Measurements from ENCODE around the gene HPSE.

The HPSE gene

DNA sequence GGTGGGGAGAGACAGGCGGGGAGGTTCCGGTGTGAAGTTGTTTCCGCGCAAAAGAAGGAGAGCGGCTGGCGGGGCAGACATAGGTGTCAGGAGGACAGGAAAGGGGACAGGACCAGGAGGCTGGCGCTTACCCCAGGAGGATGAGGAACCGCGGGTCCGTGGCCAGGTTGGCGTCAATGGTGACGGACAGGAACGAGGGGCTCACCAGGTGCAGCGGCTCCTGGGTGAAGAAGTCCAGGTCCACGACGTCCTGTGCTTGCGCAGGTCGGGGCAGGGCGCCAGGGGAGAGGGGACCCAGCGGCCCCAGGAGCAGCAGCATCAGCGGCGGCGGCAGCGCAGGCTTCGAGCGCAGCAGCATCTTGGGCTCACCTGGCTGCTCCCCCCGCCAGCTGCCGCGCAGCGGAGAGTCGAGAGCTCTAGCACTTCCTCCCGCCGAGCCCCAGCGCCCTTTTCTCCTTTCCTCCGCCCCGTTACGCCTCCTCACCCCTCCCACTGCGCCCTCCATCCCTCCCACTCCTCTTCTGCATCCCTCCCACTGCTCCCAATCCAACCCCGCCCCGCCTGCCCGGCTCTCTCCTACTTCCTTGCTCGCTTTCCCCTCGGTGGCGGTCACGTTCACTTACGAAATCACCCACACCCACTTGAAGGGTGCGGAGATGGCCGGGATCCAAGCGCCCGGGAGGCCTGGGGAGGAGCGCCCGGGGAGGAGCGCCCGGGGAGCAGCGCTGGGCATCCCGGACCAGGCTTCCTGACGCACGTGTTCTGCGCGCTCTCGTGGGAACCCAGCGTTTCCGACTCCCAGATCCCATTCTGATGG, at the start of gene HPSE:
HPSE (minus strand) TSS at position 424 of the 817 bp plus-strand sequence; CDS start at position 358, 66 bp downstream.
- peak; percentile 58 for DNase-seq (ENCODE audit: low spot score)

DNA sequence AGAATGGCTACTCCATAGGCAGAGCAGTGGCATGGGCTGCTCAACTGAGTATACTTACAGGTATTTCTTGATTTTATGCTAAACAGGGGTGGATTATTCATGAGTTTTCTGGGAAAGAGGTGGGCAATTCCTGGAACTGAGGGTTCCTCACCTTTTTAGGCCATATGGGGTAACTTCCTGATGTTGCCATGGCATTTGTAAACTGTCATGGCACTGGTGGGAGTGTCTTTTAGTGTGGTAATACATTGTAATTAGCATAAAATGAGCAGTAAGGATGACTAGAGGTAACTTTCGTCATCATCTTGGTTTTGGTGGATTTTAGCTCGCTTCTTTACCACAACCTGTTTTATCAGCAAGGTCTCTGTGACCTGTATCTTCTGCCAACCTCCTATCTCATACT, 48.2 kb upstream of the HPSE start:
- DNase-seq (ENCODE audit: low spot score): no peak

DNA sequence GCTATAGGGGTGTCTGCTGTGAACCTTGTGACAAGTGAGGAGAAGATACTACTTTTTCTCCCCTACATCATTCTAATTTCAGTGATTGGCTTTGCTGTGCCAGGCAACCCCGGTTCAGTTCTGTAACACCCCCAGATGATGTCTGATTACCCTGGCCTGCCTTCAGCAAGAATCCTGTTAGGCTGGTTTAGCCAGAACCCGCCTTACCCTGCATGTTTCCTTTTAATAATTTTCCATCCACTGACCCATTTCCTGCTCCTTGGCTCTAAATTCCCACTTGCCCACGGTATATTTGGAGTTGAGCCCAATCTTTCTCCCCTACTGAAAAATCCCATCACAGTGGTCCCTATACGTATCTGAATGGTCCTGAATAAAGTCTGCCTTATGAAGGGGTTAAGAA, 46.5 kb upstream of the HPSE start:
- DNase-seq (ENCODE audit: low spot score): no peak

DNA sequence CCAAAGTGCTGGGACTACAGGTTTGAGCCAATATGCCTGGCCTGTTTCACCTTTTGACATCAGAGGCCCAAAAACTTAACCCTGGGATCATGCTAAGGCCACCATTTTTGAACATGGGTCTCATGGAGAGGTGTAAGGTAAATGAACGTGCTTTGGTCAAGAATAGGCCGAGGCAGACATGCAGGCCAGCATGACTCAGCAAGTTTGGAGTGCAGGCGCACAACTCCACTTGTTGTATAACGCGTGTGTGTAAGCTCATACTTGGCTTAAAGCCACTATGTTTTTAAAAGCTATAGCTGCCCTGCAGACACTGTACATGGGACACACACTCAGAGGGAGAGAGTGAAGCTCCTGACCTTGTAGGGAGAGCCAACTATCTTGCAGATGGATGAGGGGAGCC, 43.8 kb upstream of the HPSE start:
- DNase-seq (ENCODE audit: low spot score): no peak

DNA sequence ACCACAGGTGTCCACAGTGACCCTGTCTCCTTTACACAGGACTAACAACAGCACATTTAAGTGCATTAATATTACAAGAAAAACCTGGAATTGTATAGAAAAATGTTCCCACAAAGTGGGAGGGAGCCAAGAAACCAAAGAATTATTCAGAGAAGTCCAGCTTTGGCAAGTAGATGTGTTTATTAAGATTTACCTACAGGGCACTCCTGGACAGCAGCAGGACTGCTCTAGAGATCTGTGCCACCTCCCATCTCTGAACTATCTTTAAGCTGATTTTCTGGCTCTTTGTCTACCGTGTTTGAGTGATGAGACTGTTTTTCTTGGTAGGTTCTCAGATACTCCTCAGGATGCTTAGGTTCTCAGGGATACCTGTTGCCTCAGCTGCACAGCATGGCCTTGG, 38.3 kb upstream of the HPSE start:
- no peak for DNase-seq (ENCODE audit: low spot score)

DNA sequence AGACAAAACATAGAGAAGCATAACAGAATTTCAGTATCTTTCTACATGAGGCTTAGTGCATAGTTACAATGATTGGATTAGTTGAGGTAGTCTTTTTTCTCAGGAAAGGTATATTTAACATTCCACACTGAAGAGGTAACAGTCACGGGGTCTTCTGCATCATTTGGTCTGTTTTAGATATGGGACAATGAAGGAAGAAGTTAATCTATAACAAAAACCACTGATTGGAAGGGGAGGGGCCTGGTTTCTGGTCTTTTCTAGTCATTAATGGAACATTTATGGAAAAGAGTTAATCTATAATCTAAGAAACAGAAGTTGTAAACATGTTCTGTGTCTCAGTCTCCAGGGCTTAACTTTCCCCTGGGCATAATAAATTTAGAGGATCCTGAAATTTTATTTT, 37.3 kb upstream of the HPSE start:
- DNase-seq (ENCODE audit: low spot score): no peak

DNA sequence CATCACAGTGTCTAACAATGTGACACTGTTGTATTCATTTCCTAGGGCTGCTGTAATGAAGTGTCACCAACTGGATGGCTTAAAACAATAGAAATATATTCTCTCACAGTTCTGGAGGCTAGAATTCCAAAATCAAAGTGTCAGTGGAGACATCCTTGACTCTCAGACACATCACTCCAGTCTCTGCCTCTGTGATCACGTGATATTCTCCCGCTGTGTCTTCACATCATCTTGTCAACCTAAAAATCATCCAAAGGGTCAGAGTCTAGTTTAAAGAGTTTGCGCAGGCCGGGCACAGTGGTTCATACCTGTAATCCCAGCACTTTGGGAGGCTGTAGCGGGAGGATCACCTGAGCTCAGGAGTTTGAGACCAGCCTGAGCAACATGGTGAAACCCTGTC, 36.6 kb upstream of the HPSE start:
- DNase-seq (ENCODE audit: low spot score): no peak

DNA sequence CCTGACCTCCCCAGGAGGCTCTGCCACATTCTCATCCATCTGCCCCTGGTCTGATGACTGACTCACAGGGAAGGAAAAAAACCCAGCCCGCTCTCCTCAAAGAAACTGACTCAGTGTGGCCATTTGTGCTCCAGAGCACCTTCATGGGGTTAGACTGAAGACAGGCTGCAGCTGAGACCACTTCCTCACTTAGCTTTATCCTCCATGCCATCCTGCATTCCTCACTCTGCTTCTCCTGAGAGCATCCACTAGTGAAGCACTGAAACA, 35.9 kb upstream of the HPSE start:
- no peak for DNase-seq (ENCODE audit: low spot score)

DNA sequence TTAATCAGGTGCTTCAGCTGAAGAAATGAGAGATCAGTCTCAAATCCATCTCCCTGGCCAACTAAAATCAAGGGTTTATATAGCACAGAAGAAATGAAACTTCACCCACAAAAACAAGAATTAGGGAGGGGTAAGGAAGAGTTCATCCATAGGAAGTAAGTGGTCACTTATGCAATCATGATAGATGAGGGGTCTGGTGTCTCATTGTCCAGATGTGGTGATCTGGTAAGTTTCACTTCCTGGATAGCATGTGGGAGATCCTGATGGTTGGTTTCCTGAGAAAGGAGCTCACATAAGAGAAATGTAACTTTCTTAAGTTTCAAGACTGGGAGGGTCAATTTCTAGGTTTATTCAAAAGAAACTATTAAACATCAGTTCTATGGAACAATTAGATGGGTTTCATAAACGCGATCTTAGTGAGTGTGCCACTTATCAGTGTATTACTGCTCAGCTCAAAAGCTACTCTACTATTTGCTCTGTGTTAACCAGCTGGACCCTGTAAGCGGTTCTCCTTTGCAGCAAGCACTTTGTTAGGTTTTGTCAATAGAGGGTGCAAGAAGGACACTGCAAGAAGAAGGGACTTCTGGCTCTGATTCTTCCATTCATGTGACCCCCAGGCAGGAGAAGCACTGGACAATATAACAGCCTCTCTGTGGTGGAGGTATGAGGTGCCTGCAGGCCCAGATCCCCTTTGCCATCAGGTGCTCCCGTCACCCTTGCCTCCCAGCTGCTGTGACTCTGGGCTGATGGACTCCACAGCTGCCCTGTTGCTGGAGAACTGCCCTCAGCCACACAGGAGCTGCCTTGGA, 35.4 kb upstream of the HPSE start:
- no peak for DNase-seq (ENCODE audit: low spot score)

DNA sequence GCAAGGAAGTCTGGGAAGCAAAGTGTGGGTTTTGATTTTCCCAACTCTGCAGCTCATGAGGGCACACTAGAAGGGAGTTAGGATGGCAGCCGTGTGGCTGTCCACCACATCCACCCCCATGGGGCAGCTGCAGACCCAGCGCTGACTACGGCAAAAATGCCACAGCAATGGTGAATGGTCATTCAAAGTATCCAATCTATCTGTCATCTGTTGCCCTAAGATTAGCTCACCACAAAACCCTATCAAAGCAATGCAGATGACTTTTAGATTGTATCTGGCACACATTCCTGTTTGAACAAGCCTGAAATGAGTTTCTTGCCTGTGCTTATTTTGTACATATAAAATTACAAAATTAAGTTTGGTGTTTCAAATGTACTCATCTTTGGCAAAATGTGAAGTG, 29.7 kb upstream of the HPSE start:
- DNase-seq (ENCODE audit: low spot score): no peak

DNA sequence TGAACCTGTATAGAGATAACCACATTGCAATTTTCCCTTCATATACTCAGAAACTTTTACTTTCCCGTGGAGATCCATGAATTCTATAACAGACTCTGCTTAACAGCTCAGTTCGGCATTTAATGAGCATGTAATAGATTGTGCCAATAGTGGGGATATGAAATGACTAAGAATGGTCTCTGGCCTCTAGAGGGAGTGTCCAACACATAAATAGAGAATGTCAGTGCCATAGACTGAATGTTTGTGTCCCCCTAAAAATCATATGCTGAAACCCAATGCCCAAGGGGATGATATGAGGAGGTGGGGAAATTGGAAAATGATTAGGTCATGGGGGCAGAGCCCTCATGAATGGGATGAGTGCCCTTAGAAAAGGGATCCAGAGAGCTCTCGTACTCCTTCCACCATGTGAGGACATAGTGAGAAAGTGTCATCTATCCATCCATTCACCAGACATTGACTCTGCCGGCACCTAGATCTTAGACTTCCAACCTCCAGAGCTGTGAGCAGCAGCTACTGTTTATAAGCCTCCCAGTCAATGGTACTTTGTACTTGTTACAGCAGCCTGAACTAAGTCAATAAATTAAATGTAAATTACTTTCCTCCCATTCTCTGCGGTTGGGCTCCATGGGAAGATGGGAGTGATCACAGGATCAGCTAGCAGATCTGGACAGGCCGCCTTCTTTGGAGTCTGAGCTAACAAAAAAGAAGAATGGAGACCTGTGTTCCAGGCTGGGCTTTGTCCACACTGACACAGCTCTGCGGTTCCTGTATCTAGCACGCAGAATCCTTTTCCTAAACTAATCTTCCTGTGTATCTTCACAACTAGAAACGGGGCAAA, 28.1 kb upstream of the HPSE start:
- DNase-seq (ENCODE audit: low spot score): no peak

DNA sequence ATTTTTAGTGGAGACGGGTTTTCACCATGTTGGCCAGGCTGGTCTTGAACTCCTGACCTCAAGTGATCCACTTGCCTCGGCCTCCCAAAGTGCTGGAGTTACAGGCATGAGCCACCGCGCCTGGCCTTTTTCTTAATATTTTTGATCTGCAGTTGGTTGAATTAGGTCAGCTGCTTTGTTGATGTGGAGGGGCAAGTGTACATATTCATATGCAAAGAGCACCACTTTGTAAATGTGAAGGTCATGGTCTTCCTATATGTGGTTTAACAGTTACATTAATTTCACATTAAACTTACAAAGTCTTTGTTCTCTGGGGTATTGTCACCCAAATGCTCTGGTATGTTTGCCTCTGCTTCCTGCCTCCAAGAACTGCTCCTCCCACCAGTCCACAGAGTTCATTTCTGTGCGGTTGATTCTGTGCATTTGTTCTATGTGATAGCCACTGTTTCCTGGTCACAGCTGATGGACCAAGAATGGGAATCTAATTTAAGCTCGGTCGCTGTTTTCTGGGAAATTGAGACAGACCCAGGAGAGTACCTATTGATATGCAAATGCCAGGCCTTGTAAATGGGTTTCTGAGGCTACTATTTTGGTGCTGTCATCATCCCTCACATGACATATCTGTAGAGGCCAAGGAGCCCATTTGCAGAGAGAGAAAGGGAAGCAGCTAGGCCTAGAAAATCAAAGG, 26.9 kb upstream of the HPSE start:
- DNase-seq (ENCODE audit: low spot score): no peak

DNA sequence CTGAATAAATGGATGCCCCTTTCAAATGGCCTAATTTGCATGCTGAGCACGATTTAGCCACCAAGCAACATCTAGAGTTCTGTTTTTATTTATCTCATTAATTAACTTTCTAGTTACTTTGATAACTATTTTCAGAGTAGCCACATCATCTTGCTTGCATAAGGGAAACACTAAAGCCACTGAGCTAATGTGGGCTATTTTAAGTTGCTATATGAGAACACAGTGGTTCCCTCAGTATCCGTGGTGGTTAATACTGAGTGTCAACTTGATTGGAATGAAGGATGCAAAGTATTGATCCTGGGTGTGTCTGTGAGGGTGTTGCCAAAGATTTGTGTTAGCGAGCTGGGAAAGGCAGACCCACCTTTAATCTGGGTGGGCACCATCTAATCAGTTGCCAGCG, 25.4 kb upstream of the HPSE start:
- no peak for DNase-seq (ENCODE audit: low spot score)

DNA sequence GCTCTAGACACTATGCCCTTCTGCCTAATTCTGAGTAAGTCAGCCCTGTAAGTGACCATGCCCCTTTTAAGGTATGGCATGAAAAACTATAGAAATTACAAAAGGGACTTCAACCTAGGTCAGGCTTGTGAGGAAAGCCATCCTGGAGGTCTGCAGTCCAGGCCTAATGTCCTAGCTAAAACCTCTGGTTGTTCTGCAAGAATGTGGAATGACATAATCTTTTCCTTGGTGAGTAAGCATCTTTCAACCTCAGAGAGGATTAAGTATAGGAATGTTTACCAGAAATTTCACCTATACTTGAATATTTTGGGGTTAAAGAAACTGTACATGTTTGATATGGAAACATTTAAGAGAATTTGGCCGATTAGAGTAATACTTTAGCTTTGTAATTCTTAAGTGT, 23.8 kb upstream of the HPSE start:
- no peak for DNase-seq (ENCODE audit: low spot score)

DNA sequence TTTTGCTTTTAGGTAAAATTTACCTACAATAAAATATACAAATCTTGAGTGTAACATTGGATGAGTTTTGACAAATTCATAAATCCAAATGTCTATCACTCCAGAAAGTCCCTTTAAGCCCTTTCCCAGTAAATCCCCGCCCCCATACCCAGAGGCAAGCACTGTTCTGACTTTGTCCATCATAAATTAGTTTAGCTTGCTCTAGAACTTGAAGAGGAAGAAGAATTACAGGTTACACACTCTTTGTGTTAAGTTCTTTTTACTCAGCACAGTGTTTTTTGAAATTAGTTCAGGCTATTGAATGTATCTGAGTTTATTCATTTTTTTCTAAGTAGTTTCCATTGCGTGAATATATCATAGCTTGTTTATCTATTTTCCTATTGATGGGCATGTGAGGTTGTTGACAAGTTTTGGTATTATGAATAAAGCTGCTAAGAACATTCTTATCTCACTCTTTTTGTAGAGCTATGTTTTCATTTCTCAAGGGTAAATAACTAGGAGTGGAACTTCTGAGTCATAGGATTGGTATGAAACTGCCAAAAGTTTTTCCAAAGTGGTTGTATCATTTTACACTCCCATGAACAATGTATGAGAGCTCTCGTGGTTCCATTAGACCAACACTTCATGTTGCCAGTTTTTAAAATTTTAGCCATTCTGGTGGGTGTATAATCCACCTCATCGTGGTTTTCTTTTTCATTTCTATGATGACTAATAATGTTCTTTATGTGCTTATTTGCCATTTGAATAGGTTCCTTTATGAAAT, 22.4 kb upstream of the HPSE start:
- peak; percentile 85 for DNase-seq (ENCODE audit: low spot score)

DNA sequence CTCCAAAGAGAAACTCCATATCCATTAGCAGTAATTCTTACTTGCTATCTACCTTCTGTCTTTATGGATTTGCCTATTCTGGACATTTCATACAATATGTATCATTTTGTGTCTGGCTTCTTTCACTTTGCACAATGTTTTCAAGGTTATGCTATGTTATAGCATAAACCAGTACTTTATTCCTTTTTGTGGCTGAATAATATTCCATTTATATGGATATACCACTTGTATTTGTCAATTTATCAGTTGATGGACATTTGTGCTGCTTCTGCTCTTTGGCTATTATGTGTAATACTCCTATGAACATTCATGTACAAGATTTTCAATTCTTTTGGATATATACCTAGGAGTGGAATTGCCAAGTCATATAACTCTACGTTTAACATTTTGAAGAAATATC, 18.9 kb upstream of the HPSE start:
- no peak for DNase-seq (ENCODE audit: low spot score)

DNA sequence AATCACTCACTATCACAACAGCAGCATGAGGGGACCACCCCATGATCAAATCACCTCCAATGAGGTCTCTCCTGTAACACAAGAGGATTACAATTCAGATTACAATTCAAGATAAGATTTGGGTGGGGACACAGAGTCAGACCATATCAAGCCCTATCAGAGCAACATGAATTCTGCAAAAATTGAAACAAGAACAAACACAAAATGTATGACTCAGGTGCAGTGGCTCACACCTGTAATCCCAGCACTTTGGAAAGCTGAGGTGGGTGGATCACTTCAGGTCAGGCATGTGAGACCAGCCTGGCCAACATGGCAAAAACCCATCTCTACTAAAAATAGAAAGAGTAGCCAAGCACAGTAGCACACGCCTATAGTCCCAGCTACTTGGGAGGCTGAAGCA, 13.4 kb upstream of the HPSE start:
- no peak for DNase-seq (ENCODE audit: low spot score)

DNA sequence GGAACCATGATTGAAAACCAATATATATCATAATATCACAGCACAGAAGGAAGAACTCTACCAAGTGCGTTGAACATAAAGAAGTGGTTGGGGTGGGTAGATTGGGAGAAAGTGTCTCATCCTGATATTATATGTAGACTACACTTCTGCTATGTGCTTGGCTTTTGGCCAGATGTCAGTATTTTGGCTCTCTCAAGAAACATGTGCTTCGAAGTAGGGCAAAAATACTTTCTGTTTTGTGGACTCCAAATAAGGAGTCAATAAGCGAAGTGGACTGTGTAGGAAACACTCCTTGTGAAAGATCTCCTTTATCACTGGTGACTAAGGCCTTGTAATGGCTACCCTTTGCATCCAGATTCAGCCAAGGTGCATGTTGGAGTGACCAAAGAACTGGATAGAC, 7.8 kb upstream of the HPSE start:
- no peak for DNase-seq (ENCODE audit: low spot score)

DNA sequence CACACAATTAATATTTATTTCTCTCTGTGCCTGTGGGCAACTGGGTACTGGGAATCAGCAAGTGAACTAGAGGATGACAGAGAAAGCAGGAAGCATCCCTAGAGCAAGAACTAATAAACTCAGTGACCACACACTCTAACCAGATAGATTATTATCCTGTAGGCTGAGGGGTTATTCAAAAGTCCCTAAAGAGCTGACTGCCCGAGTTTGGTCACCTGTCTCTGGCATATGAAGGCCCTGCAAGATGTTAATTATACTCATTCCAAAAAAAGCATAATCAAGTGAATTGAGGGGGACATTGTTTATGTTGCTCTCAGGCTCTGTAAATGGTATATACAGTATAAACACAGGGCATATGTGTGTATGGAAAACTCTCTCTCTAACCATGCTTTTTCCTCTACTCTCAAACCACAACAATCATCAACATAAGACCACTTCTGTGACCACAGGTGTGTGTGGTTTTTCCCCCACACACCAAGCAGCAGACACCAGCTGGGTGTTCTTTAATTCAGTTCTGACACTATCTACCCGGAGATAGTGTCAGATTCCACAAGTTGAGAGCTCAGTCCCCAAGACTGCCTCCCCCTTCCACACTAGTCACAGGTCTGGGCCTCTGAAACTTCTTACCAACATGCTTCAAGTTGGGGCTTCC, 6.2 kb upstream of the HPSE start:
- DNase-seq (ENCODE audit: low spot score): peak; percentile 53

DNA sequence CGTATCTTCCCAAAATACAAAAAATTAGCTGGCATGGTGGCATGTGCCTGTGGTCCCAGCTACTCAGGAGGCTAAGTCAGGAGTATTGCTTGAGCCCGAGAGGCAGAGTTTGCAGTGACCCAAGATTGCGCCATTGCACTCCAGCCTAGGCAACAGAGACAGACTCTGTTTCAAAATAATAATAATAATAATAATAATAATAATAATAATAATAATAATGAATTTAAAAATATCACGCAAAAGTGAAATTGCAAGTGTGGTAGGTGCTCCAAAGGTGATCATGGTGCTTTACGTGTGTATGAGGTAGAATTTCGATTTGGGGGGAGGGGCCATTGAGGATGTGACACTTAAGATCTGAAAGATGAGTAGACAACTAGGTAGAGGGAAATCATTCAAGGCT, 4.9 kb upstream of the HPSE start:
- no peak for DNase-seq (ENCODE audit: low spot score)

DNA sequence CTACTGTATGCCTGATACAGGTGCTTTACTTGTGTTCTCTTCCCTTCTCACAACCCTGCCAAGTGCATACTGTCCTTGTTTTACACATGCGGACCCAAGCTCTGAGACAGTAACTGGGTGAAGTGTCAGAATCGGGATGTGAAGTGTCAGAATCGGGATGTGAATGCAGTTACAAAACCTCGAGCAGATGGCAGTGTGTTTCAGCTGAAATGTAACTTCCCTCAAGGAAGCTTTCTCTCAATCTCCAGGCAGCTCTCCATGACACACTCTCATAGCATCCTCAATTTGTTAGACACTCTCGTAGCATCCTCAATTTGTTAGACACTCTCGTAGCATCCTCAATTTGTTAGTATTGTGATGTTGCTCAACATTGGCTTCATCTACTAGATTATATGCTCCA, 1.1 kb upstream of the HPSE start:
- no peak for DNase-seq (ENCODE audit: low spot score)

All from activated CD4-positive, alpha-beta T cell treated with anti-CD3 and anti-CD28 coated beads, Interleukin-2, Interleukin-4, amounts not matched to agents 100 ng/mL and 50 ng/mL, durations not matched to agents 16 hours and 8 hours (primary cell).